SK-N-MC (cell line): Measurements from ENCODE around the gene TOP3B.

ENCODE experiments used
- EZH2 ChIP-seq: fragments of 200-600 bp; sonication (generic); IDR thresholded peaks from one replicate; pipeline ENCODE4 v1.6.1; 2017; ENCODE audit warnings: antibody characterized with exemption
- POLR2AphosphoS5 ChIP-seq: IDR thresholded peaks from 2 replicates; pipeline ENCODE4 v1.6.1; 2012; ENCODE audit warnings: mild to moderate bottlenecking, low read depth, low read length, borderline replicate concordance

DNA sequence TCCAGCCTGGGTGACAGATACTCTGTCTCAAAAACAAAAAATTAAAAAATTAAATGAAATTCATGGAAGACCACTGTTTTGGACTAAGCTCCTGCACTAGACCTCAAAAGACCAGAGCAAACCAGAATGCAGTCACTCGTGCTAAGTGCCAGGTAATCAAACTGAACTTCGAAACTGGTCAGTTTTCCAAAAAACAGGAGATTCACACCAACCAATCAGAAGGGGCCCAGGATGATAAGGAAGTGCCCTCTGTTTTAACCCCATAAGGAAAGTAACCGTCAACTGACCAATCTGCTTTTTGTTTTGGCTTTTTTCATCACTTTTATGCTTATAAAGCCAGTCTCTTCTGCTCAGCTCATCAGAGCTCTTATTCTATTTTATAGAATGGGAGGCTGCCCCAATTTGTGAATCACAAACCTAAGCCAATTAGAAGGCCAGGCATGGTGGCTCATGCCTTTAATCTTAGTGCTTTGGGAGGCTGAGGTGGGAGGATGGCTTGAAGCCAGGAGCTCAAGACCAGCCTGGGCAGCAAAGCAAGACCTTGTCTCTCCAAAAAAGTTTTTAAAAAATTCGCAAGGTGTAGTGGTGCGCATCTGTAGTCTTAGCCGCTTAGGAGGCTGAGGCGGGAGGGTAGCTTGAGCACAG lies 10.1 kb upstream of the TOP3B start:
- TF ChIP-seq EZH2 (no peak), POLR2AphosphoS5 (no peak)
